Skeletal muscle satellite cell (primary cell): ENCODE data around the gene ANKRD26.

ENCODE experiments used
- H3K27me3 ChIP-seq: 2 replicates; pipeline ENCODE4 v1.7.0; 2013; ENCODE audit warnings: low read length; ENCODE audit not compliant: control insufficient read depth, insufficient read depth
- H3K36me3 ChIP-seq: 2 replicates; pipeline ENCODE4 v1.7.0; 2013; ENCODE audit warnings: mild to moderate bottlenecking, control low read depth, low read length; ENCODE audit not compliant: insufficient read depth
- H3K4me1 ChIP-seq: 2 replicates; pipeline ENCODE4 v1.7.0; 2013; ENCODE audit warnings: low read length; ENCODE audit not compliant: control insufficient read depth, insufficient read depth
- H3K4me2 ChIP-seq: 2 replicates; pipeline ENCODE4 v1.7.0; 2013; ENCODE audit warnings: mild to moderate bottlenecking, low read length
- H3K4me3 ChIP-seq: 2 replicates; pipeline ENCODE4 v1.7.0; 2013; ENCODE audit warnings: low read length
- H3K9ac ChIP-seq: 2 replicates; pipeline ENCODE4 v1.7.0; 2013; ENCODE audit warnings: mild to moderate bottlenecking, low read depth, low read length, moderate library complexity
- H3K9me3 ChIP-seq: replicated peaks from 2 replicates; pipeline ENCODE4 v1.7.0; 2013; ENCODE audit warnings: mild to moderate bottlenecking, control low read depth, low read length

Gene ANKRD26

DNA sequence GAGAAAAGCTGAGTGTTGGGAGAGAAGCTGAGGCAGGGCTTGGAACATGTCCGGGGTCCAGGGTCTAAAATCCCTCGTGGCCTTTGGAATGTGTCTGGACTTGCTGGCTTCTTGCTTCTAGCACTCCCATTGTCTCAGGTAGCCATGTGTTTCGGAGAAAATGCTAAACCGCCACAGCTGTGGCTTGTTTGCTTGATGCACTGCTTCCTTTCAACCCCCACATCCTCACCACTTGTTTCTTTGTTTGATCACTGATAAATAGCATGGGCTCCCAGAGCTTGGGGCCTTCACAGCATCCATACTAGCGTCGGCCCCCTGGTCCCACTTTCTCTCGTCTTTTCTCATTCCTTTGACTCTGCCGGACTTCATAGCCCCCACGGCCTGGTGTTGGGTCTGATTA lies 102.7 kb downstream of the ANKRD26 start:
- Histone ChIP-seq H3K27me3 (no peaks in the 10 kb centered on the region), H3K4me1 (no peaks in the 10 kb centered on the region), H3K9ac (no peak overlapping the region), H3K36me3 (peaks cover 5% of the 10 kb centered on the region), H3K9me3 (no peaks in the 10 kb centered on the region), H3K4me3 (no peak overlapping the region), H3K4me2 (no peak overlapping the region)

GRCh38 chr10:26994743-26995142 lies 105.6 kb downstream of the ANKRD26 start:
- no peak overlapping the region for H3K4me3 ChIP-seq
- no peaks in the 10 kb centered on the region for H3K4me1 ChIP-seq
- no peaks in the 10 kb centered on the region for H3K27me3 ChIP-seq
- no peaks in the 10 kb centered on the region for H3K36me3 ChIP-seq
- H3K4me2 ChIP-seq = no peak overlapping the region
- H3K9me3 ChIP-seq = no peaks in the 10 kb centered on the region
- H3K9ac ChIP-seq = no peak overlapping the region

DNA sequence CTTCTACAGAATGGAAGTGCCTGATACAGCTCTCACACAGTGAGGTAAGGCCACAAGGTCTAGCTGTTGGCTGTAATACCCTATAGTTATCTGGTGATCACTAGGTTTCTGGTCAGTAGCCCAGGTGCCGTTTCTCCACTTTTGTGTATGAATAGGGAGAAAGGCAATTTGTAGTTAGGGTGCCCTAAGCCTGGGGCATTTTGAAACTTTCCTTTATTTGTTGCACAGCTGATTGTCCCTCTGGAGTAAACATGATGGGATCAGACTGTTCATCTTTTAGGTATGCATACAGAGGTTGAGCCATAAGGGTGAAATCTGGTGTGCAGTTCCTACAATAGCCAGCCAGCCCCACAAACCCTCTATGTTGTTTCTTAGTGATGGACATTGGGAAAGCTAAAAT lies 112.4 kb downstream of the ANKRD26 start:
- H3K4me3 ChIP-seq = no peak overlapping the region
- no peaks in the 10 kb centered on the region for H3K9me3 ChIP-seq
- H3K4me2 ChIP-seq = no peak overlapping the region

DNA sequence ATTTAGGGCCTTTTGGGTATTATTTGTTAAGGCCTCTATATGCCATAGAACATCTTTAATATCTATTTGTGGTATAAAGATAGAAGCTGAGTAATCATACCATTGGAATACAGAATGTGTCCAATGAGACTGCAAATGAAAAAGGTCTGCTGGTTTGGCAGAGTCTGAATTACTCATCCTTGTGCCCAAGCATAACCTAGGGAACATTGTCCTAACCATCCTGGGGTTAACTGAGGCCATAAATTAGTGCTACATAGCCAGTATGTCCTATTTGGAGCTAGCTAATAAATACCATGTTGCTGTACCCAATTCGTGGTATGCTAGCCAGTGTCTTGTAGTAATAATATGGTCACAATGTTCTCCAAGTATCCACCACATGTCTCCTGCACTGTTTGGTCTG lies 117.1 kb downstream of the ANKRD26 start:
- H3K4me3 ChIP-seq = no peak overlapping the region
- no peaks in the 10 kb centered on the region for H3K4me1 ChIP-seq
- no peaks in the 10 kb centered on the region for H3K36me3 ChIP-seq
- H3K9me3 ChIP-seq = no peaks in the 10 kb centered on the region
- no peak overlapping the region for H3K9ac ChIP-seq
- no peaks in the 10 kb centered on the region for H3K27me3 ChIP-seq
- no peak overlapping the region for H3K4me2 ChIP-seq

More for the DNA sequence above, 112.4 kb downstream of the ANKRD26 start:
- H3K36me3 ChIP-seq = no peaks in the 10 kb centered on the region
- no peak overlapping the region for H3K9ac ChIP-seq
- no peaks in the 10 kb centered on the region for H3K27me3 ChIP-seq
- no peaks in the 10 kb centered on the region for H3K4me1 ChIP-seq

GRCh38 chr10:26982058-26982457 lies 118.2 kb downstream of the ANKRD26 start:
- Histone ChIP-seq H3K9ac (no peak overlapping the region), H3K9me3 (no peaks in the 10 kb centered on the region), H3K27me3 (no peaks in the 10 kb centered on the region), H3K36me3 (no peaks in the 10 kb centered on the region), H3K4me1 (no peaks in the 10 kb centered on the region), H3K4me3 (no peak overlapping the region), H3K4me2 (no peak overlapping the region)

DNA sequence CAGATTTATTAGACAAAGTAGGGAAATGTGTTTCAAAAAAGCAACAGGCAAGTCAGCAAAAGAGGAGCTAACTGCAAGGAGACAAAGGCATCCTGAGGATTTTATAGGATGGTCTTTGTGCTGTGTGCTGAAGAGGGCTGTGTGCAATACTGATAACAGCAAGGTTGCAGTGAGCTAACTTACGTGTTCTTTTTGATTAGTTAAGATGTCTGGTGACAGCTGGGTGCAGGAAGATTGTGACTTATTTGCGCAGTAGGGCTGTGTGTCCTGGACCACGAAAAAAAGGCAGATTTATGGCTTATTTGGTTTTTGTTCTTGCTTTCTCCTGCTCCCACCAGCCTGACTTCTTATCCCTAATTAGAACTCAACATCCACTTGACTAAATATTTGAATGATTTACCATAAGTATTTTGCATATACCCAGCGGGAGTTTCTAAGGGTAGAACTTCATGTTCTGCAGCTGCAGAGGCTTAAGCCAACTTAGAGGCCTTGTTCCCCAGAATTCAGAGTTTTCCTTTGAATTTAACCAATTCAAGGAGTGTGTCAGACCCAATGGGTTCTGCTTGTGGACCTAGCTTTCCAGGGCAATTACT lies 119.0 kb downstream of the ANKRD26 start:
- Histone ChIP-seq H3K27me3 (no peaks in the 10 kb centered on the region), H3K9ac (no peak overlapping the region), H3K4me1 (no peaks in the 10 kb centered on the region), H3K4me3 (no peak overlapping the region), H3K9me3 (no peaks in the 10 kb centered on the region), H3K4me2 (no peak overlapping the region), H3K36me3 (no peaks in the 10 kb centered on the region)

- Histone ChIP-seq H3K4me1 (no peaks in the 10 kb centered on the region), H3K4me2 (no peak overlapping the region), H3K4me3 (no peak overlapping the region), H3K27me3 (no peaks in the 10 kb centered on the region), H3K9ac (no peak overlapping the region), H3K9me3 (no peaks in the 10 kb centered on the region), H3K36me3 (no peaks in the 10 kb centered on the region)
These were observed 121.8 kb downstream of the ANKRD26 start for GRCh38 chr10:26978519-26978918.

- Histone ChIP-seq H3K9ac (no peak overlapping the region), H3K4me2 (no peak overlapping the region)
These were observed 122.7 kb downstream of the ANKRD26 start for GRCh38 chr10:26977635-26978034.

DNA sequence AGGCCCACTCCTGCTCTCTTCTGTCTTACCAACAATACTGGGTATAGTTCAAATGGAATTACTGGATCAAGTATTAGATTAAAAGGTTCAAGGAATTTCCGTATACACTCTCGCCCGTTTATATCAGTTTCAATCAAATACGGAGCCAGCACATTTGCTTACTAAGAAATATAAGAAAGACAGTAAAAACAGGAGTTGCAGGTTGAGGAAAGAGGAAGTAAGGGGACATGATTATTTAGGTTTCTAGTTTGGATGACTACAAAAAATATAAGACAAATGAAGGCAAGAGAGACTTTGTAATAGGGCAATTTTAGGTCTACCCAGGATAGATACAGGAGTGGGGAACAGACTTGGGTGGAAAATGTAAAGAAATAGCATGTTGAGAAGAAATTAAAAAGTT lies 129.6 kb downstream of the ANKRD26 start:
- no peak overlapping the region for H3K9ac ChIP-seq
- H3K36me3 ChIP-seq = no peaks in the 10 kb centered on the region
- no peak overlapping the region for H3K4me3 ChIP-seq
- H3K4me1 ChIP-seq = no peaks in the 10 kb centered on the region
- no peaks in the 10 kb centered on the region for H3K27me3 ChIP-seq
- no peak overlapping the region for H3K4me2 ChIP-seq
- H3K9me3 ChIP-seq = no peaks in the 10 kb centered on the region

More at GRCh38 chr10:26977635-26978034, 122.7 kb downstream of the ANKRD26 start:
- Histone ChIP-seq H3K4me1 (no peaks in the 10 kb centered on the region), H3K4me3 (no peak overlapping the region), H3K9me3 (no peaks in the 10 kb centered on the region), H3K36me3 (no peaks in the 10 kb centered on the region), H3K27me3 (no peaks in the 10 kb centered on the region)

GRCh38 chr10:26969145-26969926 lies 131.0 kb downstream of the ANKRD26 start:
- Histone ChIP-seq H3K9ac (no peak overlapping the region), H3K4me3 (no peak overlapping the region), H3K36me3 (no peaks in the 10 kb centered on the region), H3K27me3 (no peaks in the 10 kb centered on the region), H3K9me3 (no peaks in the 10 kb centered on the region), H3K4me1 (no peaks in the 10 kb centered on the region), H3K4me2 (no peak overlapping the region)

DNA sequence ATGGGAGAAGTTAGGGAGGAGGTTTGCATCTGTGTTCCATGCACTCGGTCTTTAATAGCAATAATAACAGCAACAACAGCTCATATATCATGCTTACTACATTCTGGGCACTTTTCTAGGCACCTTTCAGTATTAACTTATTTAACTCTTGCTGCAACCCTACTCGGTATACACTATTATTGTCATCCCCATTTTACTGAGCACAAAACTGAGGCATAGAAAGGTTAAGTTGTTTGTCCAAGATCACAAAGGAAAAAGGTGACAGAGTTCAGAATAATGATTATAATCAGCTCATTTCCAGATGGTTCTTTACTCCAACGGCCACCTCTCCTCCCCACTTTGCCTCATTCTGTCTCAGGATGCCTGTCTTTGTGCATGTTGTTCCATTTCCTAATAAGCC lies 137.5 kb downstream of the ANKRD26 start:
- Histone ChIP-seq H3K4me1 (no peaks in the 10 kb centered on the region), H3K4me3 (no peak overlapping the region), H3K36me3 (no peaks in the 10 kb centered on the region)

DNA sequence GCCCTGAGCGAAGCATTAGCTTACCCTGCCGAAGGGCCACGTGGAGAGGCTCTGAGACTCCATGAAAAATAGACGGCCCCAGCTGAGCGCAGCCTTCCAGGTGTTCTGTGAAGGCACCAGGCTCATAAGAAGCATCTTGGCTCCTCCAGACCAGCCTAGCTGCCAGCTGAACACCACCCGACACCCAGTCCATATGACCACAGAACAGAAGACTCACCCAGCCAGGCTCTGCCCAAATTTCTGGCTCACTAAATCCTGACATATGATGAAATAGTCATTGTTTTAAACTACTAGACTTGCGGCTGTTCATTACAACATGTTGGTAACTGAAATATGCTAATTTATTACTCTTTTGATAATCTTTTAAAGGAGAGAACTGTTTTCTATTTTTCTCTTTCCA lies 140.0 kb downstream of the ANKRD26 start:
- no peaks in the 10 kb centered on the region for H3K4me1 ChIP-seq
- H3K4me2 ChIP-seq = no peak overlapping the region
- no peak overlapping the region for H3K9ac ChIP-seq
- no peaks in the 10 kb centered on the region for H3K9me3 ChIP-seq
- no peaks in the 10 kb centered on the region for H3K27me3 ChIP-seq
- H3K36me3 ChIP-seq = no peaks in the 10 kb centered on the region
- H3K4me3 ChIP-seq = no peak overlapping the region

More for the DNA sequence above, 137.5 kb downstream of the ANKRD26 start:
- H3K27me3 ChIP-seq = no peaks in the 10 kb centered on the region
- no peaks in the 10 kb centered on the region for H3K9me3 ChIP-seq
- no peak overlapping the region for H3K4me2 ChIP-seq
- H3K9ac ChIP-seq = no peak overlapping the region
